Measurements from ENCODE around the gene IL36RN.
"Not testable (repeated sequence)": the region's sequence is repeated elsewhere in the genome, so short reads cannot be mapped to it uniquely, and the experiment has no call there.

Gene IL36RN

DNA sequence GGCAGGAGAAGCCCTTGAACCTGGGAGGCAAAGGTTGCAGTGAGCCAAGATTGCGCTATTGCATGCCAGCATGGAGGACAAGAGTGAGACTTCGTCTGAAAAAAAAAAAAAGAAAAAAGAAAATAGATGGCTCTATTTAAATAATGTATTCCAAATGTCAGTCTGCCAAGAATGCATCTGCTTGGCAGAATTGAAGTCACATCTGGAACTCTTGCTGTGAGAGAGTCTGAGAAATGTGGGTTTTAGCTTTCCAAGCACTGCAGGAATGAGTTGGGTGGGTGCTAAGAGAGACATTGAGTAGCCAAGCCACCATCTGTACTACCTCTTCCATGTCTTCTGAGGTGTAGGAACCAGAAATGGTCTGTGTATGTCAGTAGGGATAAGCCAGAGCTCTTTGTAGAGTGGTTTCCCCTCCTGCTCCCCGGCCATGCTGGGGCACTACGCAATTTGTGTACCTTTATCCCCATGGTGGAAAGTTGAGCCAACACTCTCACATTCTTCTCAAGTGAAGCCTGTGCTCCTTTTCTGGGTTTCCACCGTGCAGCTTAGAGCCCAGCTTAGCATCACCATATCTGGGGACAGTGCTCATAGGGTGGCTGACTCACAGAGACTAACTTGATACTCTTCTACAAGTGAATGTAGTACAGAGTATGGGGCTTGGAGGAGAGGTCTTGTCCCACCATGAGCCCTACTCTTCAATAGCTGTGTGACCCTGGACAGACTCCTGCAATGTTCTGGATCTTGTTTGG lies 34.0 kb downstream of the IL36RN start:
- no peak for FAIRE-seq
- no peak for DNase-seq (ENCODE audit: extremely low spot score, insufficient read length, low read depth)

DNA sequence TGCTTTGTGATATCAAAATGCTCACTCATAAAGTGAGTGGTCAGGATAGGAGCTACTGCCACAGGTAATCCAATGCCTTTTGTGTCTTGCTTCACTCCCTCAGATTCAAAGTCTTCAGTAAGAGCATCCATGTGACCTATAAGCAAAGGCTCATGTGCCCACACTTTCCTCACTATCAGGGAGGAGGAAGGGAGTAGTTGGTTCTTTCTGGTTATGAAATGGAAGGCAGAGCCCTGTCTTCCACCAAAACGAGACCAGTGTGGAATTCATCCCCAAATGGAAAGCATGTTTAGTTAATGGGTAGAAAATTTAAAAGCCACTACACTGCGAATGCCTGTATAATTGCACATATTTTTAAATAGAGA lies 34.6 kb downstream of the IL36RN start:
- DNase-seq (ENCODE audit: extremely low spot score, insufficient read length, low read depth), result no peak
- FAIRE-seq, result no peak

DNA sequence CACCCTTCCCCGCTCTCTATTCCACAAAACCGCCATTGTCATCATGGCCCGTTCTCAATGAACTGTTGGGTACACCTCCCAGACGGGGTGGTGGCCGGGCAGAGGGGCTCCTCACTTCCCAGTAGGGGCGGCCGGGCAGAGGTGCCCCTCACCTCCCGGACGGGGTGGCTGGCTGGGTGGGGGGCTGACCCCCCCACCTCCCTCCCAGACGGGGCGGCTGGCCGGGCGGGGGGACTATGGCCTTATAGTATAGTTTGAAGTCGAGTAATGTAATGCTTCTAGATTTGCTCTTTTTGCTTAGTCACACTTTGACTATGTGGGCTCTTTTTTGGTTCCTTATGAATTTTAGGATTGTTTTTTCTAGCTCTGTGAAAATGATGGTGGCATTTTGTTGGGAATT lies 37.3 kb downstream of the IL36RN start:
- FAIRE-seq; DNase-seq (ENCODE audit: extremely low spot score, insufficient read length, low read depth): not testable (repeated sequence)

DNA sequence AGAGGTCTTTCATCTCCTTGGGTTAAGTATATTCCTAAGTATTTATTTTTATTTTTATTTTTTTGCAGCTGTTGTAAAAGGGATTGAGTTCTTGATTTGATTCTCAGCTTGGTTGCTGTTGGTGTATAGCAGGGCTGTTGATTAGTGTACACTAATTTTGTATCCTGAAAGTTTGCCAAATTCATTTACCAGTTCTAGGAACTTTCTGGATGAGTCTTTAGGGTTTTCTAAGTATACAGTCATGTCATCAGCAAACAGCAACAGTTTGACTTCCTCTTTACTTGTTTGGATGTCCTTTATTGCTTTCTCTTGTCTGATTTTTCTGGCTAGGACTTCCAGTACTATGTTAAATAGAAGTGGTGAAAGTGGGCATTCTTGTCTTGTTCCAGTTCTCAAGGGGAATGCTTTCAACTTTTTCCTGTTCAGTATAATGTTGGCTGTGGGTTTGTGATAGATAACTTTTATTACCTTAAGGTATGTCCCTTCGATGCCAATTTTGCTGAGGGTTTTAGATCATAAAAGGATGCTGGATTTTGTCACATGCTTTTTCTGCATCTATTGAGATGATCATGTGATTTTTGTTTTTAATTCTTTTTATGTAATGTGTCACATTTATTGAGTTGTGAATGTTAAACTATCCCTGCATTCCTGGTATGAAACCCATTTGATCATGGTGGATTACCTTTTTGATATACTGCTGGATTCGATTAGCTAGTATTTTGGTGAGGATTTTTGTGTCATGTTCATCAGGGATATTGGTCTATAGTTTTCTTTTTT lies 38.0 kb downstream of the IL36RN start:
- not testable (repeated sequence) for FAIRE-seq; DNase-seq (ENCODE audit: extremely low spot score, insufficient read length, low read depth)

DNA sequence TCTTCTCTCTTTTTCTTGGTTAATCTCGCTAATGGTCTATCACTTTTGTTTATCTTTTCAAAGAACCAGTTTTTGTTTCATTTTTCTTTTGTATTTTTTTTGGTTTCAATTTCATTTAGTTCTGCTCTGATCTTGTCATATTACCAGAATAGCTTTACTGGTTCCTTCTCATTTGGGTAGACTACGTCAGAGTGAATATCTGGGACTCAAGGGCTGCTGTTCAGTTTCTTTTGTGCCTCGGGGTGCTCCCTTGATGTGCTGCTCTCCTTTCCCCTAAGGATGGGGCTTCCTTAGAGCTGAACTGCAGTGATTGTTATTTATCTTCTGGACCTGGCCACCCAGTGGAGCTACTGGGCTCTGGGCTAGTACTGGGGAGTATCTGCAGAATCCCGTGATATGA lies 39.0 kb downstream of the IL36RN start:
- no peak for DNase-seq (ENCODE audit: extremely low spot score, insufficient read length, low read depth)
- no peak for FAIRE-seq

DNA sequence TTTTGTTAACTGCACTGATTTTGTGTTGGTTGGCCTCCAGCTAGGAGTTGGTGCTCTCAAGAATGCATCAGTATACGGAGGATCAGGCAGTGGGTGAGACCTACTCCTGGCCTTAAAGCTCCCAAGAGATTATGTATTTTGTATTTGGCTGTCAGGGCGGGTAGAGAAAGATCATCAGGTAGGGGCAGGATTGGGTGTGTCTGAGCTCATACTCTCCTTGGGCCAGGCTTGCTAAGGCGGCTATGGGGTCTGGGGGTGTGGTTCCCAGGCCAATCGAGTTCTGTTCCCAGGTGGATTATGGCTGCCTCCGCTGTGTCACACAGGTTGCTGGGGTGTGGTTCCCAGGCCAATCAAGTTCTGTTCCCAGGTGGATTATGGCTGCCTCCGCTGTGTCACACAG lies 39.5 kb downstream of the IL36RN start:
- no peak for DNase-seq (ENCODE audit: extremely low spot score, insufficient read length, low read depth)
- no peak for FAIRE-seq

DNA sequence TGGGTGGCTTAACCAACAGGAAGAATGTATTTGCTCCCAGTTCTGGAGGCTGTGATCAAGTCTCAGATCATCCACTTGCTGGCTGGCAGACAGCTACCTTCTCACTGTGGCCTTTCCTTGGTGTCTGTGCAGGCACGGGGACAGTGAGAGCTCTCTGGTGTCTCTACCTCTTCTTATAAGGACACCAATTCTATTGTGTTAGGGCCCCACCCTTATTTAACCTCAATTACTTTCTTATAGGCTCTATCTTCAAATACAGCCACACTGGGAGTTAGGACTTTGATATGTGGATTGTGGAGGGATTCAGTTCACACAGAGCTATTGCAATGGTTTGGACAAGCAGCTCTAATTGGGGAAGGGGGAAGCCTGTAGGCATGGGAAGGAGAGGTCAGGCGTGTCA lies 43.1 kb downstream of the IL36RN start:
- no peak for FAIRE-seq
- no peak for DNase-seq (ENCODE audit: extremely low spot score, insufficient read length, low read depth)

DNA sequence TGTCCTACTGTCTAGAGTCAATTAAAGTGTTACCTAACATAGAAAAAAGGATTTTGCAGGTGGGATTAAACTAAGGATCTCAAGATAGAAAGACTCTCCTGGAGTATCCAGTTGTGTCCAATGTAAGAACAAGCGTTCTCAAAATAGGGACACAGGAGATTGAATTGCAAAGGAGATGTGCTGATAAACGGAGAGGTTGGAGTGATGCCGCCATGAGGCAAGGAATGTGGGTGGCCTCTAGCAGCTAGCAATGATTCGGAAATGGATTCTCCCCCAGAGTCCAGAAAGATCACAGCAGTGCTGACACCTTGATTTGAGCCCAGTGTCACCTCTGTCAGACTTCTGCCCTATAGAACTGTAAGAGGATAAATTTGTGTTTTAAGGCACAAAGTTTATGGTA lies 44.3 kb downstream of the IL36RN start:
- no peak for DNase-seq (ENCODE audit: extremely low spot score, insufficient read length, low read depth)
- FAIRE-seq, result no peak

DNA sequence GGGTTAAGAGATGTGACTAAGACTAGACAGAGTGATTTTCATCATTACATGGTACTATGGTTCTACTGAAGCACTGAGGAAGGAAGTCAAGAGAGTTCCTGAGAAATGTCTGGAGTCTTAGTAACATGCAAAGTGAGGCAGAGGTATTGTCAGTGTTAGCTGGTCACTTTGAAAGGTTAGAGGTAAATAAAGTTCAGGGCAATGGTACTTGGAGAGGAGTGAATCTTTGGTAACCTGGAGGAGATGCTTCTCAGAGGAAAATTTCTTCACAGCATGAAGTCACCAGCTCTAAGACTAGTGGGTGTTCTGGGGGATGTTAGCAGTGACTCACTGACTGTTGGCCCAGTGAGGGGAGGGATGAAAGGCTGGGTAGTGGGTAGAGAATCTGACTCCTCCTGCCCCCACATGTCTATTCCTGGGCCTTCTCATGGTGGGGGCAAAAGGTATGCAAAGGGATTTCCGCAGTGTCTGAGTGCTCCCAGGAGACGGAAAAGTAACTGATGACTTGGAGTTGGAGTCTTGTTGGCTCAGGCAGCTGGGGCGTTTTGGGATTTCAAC lies 45.1 kb downstream of the IL36RN start:
- DNase-seq (ENCODE audit: extremely low spot score, insufficient read length, low read depth) (no peak), FAIRE-seq (no peak)

DNA sequence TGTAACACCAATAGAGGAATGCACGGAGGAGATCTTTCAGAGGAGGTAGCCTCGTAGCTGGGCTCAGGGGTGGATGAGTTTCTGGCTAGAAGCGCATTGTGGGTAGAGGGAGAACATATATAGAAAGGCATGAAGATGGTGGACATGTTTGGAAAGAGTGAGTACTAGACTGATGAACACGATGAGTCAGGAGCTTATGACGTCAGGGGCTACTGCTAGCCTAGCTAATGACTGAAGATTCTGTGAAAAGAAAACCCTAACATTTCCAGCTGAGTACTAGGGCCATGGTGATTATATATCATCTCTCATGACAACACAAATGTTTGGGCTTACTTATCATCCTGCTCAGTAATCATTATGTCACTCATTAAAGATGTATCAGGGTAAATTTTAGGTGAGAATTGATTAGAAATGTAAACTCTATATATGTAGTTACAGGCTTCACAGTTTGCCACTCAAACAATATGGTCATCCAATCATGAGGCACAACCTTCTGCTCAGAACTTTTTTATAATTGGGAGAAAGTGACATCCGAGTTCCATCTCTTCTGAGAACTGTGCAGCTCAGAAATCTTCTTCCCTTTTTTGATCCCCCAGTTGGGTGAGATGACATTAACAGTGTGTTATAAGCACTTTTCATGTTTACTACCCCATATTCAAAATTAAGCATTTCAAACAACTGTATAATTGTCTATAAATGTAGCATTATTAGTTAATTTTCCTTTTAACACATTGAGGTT lies 46.2 kb downstream of the IL36RN start:
- FAIRE-seq, result no peak
- DNase-seq (ENCODE audit: extremely low spot score, insufficient read length, low read depth), result no peak

DNA sequence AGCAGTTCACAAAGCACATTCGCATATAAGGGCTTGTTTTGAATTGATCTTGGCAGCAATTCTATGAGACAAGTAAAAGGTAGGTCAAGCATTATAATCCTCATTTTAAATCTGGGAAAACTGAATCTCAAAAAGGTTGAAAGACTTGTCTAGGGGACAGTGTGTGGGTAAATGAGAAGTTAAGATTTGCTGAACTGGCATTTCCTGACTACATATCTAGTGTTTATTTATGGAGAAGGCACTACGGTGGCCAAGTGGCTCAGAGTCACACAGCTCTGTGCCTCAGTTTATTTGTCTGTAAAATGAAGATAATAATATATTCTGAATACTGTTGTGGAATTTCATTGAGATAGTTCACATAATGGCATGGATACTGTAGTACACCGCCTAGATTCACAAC lies 52.1 kb downstream of the IL36RN start:
- no peak for FAIRE-seq
- DNase-seq (ENCODE audit: extremely low spot score, insufficient read length, low read depth), result no peak

DNA sequence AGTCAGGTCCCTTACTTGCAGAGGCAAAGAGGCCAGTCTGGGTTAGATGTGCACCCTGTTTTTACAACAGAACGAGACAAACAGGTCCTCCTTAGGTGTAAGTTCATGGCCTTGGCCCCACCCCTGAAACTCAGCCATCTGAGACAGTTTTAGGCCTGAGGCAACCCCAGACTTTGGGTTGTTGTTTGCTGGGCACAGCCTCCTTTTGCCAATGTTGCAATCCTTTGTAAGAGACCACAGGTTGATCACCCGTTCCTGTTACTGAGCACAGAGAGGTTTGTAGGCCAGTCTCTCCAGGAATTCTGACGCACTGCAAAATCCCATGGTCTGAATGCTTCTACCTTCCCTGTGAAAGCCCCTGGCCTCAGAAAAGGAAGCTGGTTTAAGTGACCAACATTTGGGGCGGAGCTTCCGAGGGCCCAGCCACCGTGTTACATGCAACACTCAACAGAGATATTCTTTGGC lies 52.9 kb downstream of the IL36RN start:
- DNase-seq (ENCODE audit: extremely low spot score, insufficient read length, low read depth) (no peak), FAIRE-seq (no peak)

DNA sequence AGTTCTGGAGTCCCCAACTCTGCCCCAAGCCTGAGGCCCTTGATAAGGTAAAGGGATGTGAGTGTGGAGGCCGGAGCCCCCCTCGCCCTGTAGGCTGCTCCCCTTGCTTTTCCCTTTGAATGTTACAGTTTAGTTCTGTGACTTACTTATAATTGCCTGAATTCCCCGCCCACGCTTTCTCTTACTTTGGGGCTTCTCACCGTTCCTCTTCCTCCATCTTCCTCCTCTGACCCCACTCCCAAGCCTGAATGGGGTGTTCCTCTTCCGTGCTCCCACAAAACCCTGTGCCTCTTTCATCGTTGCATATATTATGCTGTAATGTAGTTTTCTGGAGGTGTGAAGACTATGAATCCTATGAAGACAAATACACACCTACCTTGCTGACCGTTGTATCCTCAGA lies 53.4 kb downstream of the IL36RN start:
- DNase-seq (ENCODE audit: extremely low spot score, insufficient read length, low read depth), result no peak
- FAIRE-seq, result no peak

DNA sequence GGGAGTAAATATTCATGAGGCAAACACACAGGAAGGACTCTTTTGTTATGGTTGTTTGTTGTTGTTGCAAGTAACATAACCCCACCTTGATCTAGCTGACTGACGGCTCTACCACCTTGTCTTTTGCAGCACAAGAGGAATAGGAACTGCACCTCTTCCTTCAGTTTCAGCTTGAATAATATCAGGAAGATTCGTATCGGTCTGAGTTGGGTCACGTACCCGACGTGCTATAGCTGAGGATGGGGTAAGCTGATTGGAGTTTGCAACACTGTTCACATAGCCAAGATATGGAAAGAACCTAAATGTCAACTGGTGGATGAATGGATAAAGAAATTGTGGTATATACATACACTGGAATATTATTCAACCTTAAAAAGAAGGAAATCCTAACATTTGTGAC lies 53.9 kb downstream of the IL36RN start:
- FAIRE-seq (no peak), DNase-seq (ENCODE audit: extremely low spot score, insufficient read length, low read depth) (no peak)

DNA sequence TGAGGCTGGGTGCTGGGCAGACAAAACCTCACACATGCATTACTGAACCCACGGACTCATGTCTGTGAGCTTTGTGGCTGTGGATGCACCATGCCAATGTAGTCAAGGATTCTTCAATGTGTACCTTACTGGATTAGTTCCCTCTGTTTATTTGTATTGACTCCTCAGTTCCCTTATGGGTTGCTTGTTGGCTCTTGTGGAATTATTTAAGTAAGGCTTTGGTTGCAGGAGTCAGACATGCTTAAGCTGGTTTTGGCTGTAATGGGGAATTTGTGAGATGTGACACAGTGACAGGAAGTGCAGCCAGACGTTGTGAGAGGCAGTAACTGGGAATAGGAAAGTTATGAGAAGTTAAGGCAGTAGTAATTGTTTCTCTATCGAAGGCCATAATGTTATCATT lies 54.8 kb downstream of the IL36RN start:
- FAIRE-seq (no peak), DNase-seq (ENCODE audit: extremely low spot score, insufficient read length, low read depth) (no peak)

All from GM18507 (cell line).